RWPE1 (cell line): ENCODE data around the gene TEX14.
A peak's percentile ranks its signal among the peaks of the same experiment; 100 is the strongest.
"Not testable (repeated sequence)": the region's sequence is repeated elsewhere in the genome, so short reads cannot be mapped to it uniquely, and the experiment has no call there.

Source experiments
- CTCF ChIA-PET: fragments of 350-600 bp; sonication (Branson Sonifier 250); formaldehyde crosslinking; extraction: SDS; loops from one replicate; lab custom pipeline; 2021; lab: Yijun Ruan, JAX
- POLR2A ChIA-PET: fragments of 400-600 bp; formaldehyde crosslinking; extraction: SDS; loops from one replicate; lab custom pipeline; 2020; ENCODE audit warnings: antibody characterized with exemption; ENCODE audit not compliant: low non-redundant PET; lab: Yijun Ruan, JAX
- DNase-seq: peaks from one replicate; pipeline ENCODE4 v3.0.0; 2012; ENCODE audit warnings: low spot score
- H3K27ac ChIP-seq: fragments of 450-650 bp; 2 replicates; pipeline ENCODE4 v1.5.1; 2017
- CTCF ChIP-seq: fragments of 450-650 bp; conservative IDR thresholded peaks from 2 replicates; pipeline ENCODE4 v1.5.1; 2017; ENCODE audit warnings: low read depth, mild to moderate bottlenecking

Gene TEX14

GRCh38 chr17:58684003-58684402 lies 7.8 kb downstream of the TEX14 start:
- ChIA-PET POLR2A (no interaction called here), CTCF (no interaction called here)
- no peak overlapping the region for H3K27ac ChIP-seq
- no peak for DNase-seq
- TF ChIP-seq CTCF, result no peak

GRCh38 chr17:58680038-58680369 lies 11.8 kb downstream of the TEX14 start:
- ChIA-PET CTCF (no interaction called here), POLR2A (no interaction called here)
- no peak overlapping the region for H3K27ac ChIP-seq
- no peak for DNase-seq
- no peak for TF ChIP-seq CTCF

- no peak overlapping the region for H3K27ac ChIP-seq
- ChIA-PET POLR2A (no interaction called here), CTCF (interaction anchor here (0.6 kb wide), 1 partner anchor 20 kb away, joined by 3 read pairs; no protein-coding TSS in a partner anchor)
- peak; percentile 70 for DNase-seq
- no peak for TF ChIP-seq CTCF
These were observed 12.4 kb downstream of the TEX14 start for GRCh38 chr17:58679263-58680037.

GRCh38 chr17:58678287-58678686 lies 13.6 kb downstream of the TEX14 start:
- CTCF ChIA-PET, POLR2A ChIA-PET, DNase-seq, H3K27ac ChIP-seq: not testable (repeated sequence)

- ChIA-PET CTCF (interaction anchor here (0.6 kb wide), 1 partner anchor 326 kb away, joined by 9 read pairs; no protein-coding TSS in a partner anchor), POLR2A (no interaction called here)
These were observed 14.5 kb downstream of the TEX14 start for GRCh38 chr17:58677194-58677880.

GRCh38 chr17:58671969-58672368 lies 19.9 kb downstream of the TEX14 start:
- no peak overlapping the region for H3K27ac ChIP-seq
- ChIA-PET POLR2A (no interaction called here), CTCF (no interaction called here)
- no peak for TF ChIP-seq CTCF
- DNase-seq, result no peak

More at GRCh38 chr17:58677194-58677880, 14.5 kb downstream of the TEX14 start:
- DNase-seq, result no peak
- no peak for TF ChIP-seq CTCF
- H3K27ac ChIP-seq, result no peak overlapping the region

GRCh38 chr17:58669853-58670252 lies 22.0 kb downstream of the TEX14 start:
- CTCF ChIA-PET, result interaction anchor here (0.6 kb wide), 2 partner anchors 20 to 330 kb away, joined by 6 read pairs; no protein-coding TSS in a partner anchor
- TF ChIP-seq CTCF, result no peak
- H3K27ac ChIP-seq, result no peak overlapping the region
- no peak for DNase-seq
- POLR2A ChIA-PET, result interaction anchor here (0.6 kb wide), 1 partner anchor 1228 kb away, joined by 3 read pairs; no protein-coding TSS in a partner anchor
